Lower leg skin (tissue), 3 donors: Measurements from ENCODE around the gene DRG1.

ENCODE experiments used
- POLR2A ChIP-seq, 2 donors: fragments of 450-650 bp; IDR thresholded peaks; one replicate each; pipeline ENCODE4 v1.6.1; 2016 to 2017; ENCODE audit warnings: antibody characterized with exemption in 2 of 2, mild to moderate bottlenecking in 1 of 2, moderate library complexity in 1 of 2
- TF ChIP-seq, protein P1 (sequence below), 3 donors: fragments of 450-650 bp; IDR thresholded peaks; one replicate each; pipeline ENCODE4 v1.5.1; 2016; ENCODE audit warnings: antibody characterized with exemption in 3 of 3, mild to moderate bottlenecking in 3 of 3, moderate library complexity in 2 of 3

DNA sequence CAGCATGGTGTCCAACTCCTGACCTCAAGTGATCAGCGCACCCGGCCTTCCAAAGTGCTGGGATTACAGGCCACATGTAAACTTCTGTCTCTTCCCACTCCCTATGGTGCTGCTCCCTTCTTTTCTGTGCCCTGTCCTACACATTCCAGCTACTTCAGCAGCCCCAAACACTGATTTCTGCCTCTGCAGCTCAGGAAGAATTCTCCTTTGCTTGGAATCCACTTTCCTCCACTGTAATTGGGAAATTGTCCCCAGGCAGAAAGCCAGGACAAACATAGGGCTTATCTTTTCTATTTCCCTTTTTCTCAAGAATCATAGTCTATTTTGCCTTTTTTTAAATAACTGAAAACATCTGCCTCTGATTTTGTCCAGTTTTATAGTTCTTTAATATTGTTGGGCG is 21.3 kb upstream of the DRG1 start:
- TF ChIP-seq POLR2A (IDR thresholded peaks at IDR 0.05) = no peak
- TF ChIP-seq, protein P1, sequence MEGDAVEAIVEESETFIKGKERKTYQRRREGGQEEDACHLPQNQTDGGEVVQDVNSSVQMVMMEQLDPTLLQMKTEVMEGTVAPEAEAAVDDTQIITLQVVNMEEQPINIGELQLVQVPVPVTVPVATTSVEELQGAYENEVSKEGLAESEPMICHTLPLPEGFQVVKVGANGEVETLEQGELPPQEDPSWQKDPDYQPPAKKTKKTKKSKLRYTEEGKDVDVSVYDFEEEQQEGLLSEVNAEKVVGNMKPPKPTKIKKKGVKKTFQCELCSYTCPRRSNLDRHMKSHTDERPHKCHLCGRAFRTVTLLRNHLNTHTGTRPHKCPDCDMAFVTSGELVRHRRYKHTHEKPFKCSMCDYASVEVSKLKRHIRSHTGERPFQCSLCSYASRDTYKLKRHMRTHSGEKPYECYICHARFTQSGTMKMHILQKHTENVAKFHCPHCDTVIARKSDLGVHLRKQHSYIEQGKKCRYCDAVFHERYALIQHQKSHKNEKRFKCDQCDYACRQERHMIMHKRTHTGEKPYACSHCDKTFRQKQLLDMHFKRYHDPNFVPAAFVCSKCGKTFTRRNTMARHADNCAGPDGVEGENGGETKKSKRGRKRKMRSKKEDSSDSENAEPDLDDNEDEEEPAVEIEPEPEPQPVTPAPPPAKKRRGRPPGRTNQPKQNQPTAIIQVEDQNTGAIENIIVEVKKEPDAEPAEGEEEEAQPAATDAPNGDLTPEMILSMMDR (IDR thresholded peaks at IDR 0.05) = no peak
